HFF-Myc (cell line): ENCODE measurements around the gene SNPH.
"Not testable (repeated sequence)": the region's sequence is repeated elsewhere in the genome, so short reads cannot be mapped to it uniquely, and the experiment has no call there.

Experiments
- DNase-seq: peaks from one replicate; pipeline ENCODE4 v3.0.0-alpha.2; 2011; ENCODE audit warnings: low read depth; ENCODE audit errors: extremely low read depth
- H3K4me3 ChIP-seq: replicated peaks from 2 replicates; pipeline ENCODE4 v1.5.1; 2011; ENCODE audit warnings: low read depth, mild to moderate bottlenecking, control low read depth, low read length
- CTCF ChIP-seq: IDR thresholded peaks from 2 replicates; pipeline ENCODE4 v1.5.1; 2012; ENCODE audit warnings: mild to moderate bottlenecking, low read depth, low read length, control low read depth; ENCODE audit errors: missing control alignments

Gene SNPH

GRCh38 chr20:1266167-1266973, at the start of gene SNPH:
Gene SNPH (plus strand): TSS chr20:1266294. CDS start chr20:1296240, 29,946 bp downstream.
- peak within 1 kb of the TSS; percentile 54 for H3K4me3 ChIP-seq
- no peak for DNase-seq
- no peak for TF ChIP-seq CTCF

GRCh38 chr20:1216527-1217427, 49.3 kb upstream of the SNPH start:
- H3K4me3 ChIP-seq, DNase-seq: not testable (repeated sequence)

GRCh38 chr20:1222750-1223149, 43.3 kb upstream of the SNPH start:
- not testable (repeated sequence) for H3K4me3 ChIP-seq, DNase-seq

- no peak overlapping the region for H3K4me3 ChIP-seq
- no peak for TF ChIP-seq CTCF
- DNase-seq, result no peak
Measured at GRCh38 chr20:1224205-1224890, 41.7 kb upstream of the SNPH start.

- peak overlapping the region; percentile 26 for H3K4me3 ChIP-seq
- DNase-seq, result no peak
- no peak for TF ChIP-seq CTCF
Measured at GRCh38 chr20:1225263-1225782, 40.8 kb upstream of the SNPH start.

GRCh38 chr20:1225783-1226654, 40.1 kb upstream of the SNPH start, which contains the start of gene RAD21L1:
Gene RAD21L1 (plus strand): TSS chr20:1226044. CDS start chr20:1228454, 2,410 bp downstream.
- DNase-seq, result no peak
- H3K4me3 ChIP-seq, result peak within 1 kb of the TSS; percentile 54
- no peak for TF ChIP-seq CTCF

GRCh38 chr20:1229541-1229940, 36.6 kb upstream of the SNPH start:
- no peak overlapping the region for H3K4me3 ChIP-seq
- no peak for TF ChIP-seq CTCF
- DNase-seq, result no peak
